LNCaP clone FGC (cell line): ENCODE results near the gene ACADSB.

ENCODE experiments used
- DNase-seq: peaks from one replicate; pipeline ENCODE4 v3.0.0-alpha.2; 2011; ENCODE audit warnings: low read depth
- H3K4me3 ChIP-seq: 2 replicates; pipeline ENCODE4 v1.5.1; 2011; ENCODE audit warnings: mild to moderate bottlenecking, low read depth, low read length, control low read depth
- TF ChIP-seq, protein P1 (sequence below): IDR thresholded peaks from 2 replicates; pipeline ENCODE4 v1.5.1; 2012; ENCODE audit warnings: mild to moderate bottlenecking; ENCODE audit not compliant: control insufficient read depth, insufficient read depth; ENCODE audit errors: extremely low read depth

ACADSB gene

DNA sequence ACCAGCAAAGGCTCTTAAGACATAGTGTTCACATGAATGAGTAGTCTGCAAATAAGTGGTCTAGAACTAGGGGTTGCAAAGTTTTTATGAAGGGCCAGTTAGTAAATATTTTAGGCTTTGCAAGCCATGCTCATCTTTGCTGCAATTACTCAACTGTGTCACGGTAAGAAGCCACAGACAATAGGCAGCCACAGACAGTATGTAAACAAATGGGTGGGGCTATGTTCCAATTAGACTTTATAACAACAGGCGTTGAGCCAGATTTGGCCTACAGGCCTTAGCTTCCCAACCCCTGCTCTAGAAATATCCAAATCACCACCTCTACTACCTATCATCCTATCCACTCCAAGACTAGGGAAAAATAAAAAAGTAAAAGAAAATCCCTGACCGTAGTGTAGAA, 9.5 kb upstream of the ACADSB start:
- H3K4me3 ChIP-seq = no peak overlapping the region
- DNase-seq = no peak
- TF ChIP-seq, protein P1, sequence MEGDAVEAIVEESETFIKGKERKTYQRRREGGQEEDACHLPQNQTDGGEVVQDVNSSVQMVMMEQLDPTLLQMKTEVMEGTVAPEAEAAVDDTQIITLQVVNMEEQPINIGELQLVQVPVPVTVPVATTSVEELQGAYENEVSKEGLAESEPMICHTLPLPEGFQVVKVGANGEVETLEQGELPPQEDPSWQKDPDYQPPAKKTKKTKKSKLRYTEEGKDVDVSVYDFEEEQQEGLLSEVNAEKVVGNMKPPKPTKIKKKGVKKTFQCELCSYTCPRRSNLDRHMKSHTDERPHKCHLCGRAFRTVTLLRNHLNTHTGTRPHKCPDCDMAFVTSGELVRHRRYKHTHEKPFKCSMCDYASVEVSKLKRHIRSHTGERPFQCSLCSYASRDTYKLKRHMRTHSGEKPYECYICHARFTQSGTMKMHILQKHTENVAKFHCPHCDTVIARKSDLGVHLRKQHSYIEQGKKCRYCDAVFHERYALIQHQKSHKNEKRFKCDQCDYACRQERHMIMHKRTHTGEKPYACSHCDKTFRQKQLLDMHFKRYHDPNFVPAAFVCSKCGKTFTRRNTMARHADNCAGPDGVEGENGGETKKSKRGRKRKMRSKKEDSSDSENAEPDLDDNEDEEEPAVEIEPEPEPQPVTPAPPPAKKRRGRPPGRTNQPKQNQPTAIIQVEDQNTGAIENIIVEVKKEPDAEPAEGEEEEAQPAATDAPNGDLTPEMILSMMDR = no peak

DNA sequence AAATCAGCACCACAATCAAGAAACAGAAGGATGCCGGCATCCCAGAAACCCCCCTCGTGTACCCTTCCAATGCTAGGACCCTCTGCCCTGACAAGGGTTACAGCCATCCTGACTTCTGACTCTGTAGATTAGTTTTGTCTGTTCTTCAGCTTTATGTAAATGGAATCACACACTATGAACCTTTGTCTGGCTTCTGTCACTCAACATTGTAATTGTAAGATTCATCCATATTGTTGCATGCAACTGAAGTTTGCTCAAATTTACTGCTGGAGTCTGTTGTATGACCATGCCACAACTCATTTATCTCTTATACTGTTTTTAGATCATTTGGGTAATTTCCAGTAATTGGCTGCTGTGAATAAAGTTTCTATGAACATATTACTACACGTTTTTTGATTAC, 8.7 kb upstream of the ACADSB start:
- H3K4me3 ChIP-seq = no peak overlapping the region
- no peak for DNase-seq
- TF ChIP-seq, protein P1 = no peak

DNA sequence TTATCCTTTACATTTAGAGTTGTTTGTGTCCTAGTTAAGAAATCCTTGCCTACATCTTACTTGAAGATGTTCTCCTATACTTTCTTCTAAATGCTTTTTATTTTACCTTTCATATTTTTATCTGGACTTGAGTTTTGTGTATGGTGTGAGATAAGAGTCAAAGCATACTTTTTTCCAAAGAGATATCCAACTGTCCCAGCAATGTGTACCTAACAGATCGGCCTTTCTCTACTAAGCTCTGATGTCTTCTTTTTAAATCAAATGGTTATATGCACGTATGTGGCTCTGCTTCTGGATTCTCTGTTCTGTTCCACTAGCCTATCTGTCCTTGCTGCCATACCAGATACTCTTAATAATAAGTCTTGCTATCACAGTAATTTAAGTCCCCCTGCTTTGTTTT, 7.4 kb upstream of the ACADSB start:
- TF ChIP-seq, protein P1 = no peak
- DNase-seq = no peak
- no peak overlapping the region for H3K4me3 ChIP-seq

DNA sequence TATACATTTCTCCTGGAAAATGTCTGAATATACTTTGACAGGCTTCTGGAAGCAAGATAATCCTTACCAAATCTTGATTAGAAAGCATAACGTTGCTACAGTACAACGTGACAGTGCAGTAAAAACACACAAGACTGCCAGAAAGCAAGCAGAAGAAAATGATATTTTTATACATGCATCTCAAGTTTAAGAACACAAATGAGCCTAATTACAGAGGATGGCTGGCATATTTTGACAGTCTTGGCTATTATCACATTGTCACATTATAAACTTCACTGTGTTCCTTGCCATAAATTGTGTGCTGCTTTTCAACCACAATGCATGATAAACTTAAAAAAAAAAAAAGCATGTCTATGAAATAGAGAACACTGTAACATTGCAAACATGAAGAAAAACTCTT, 4.5 kb upstream of the ACADSB start:
- DNase-seq = no peak
- TF ChIP-seq, protein P1 = no peak
- no peak overlapping the region for H3K4me3 ChIP-seq

DNA sequence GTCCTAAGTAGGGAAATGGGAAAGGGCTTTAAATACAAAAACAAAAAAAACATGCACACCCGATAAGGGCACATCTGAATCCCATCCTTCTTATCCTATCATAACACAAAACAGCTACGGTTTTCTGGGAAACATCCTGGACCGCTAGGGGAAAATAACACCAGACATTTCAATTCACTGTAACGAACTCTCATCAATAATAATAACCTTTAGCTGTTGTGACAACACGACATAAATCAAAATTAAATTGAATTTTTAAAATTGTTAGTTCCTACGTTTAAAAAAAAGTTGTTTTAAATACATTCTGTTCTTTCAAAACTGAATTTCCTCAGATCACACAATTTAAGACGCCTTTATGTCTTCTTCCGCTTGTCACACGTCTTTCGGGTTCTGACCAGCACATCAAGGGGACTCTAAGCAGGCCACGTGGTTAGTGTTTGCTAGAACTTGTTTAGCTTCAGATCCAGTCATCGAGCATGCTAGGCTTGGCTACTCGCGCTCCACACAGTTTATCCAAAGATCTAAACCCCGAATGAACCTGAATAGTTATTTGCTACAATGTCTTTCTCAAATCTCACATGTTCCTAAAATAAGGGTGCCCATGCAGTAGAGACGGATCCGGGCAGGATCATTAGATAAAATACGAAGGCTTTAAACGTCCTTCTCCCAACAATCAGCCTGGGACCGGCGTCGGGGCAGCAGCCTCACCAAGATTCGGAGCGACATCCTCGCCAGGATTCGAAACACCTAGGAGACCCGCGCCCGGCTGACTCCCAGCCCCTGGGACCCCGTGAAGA, 1.1 kb upstream of the ACADSB start:
- TF ChIP-seq, protein P1 = no peak
- H3K4me3 ChIP-seq = peak overlapping the region; percentile 93
- no peak for DNase-seq

DNA sequence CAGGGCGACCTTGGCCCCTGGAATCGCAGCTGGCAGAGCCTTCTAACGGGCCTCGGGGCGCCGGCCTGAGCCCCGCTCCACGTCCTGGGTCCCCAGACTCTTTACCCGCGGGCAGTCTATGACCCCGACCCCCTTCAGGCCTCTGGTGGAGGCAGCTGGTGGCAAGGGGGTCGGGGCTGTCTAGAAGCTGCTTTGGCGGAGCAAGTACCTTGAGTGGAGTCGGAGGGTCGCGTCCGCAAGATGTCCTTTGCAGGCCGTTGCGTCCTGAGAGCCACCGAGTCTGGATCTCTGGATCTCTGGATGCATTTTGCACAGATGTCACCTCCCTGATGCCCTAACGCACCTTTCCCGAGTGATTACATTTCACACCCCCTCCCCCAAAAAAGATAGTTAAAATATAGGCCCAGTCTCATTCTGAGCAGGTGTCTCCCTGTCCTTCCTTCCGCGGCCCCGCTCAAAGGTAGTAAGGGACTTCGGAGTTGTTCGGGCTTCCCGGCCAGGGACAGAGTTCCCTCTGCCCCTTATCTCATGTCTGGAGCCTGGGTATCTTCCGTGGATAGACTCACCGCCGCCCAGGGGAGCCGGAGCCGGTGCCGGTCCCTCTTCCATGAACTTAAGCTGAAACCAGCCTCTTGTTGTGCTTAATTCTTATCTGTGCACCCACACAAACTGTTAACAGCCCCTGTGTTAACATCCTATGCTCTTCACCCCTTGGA, 457 bp downstream of the ACADSB start:
- peak overlapping the region; percentile 93 for H3K4me3 ChIP-seq
- TF ChIP-seq, protein P1 = no peak
- DNase-seq = no peak

DNA sequence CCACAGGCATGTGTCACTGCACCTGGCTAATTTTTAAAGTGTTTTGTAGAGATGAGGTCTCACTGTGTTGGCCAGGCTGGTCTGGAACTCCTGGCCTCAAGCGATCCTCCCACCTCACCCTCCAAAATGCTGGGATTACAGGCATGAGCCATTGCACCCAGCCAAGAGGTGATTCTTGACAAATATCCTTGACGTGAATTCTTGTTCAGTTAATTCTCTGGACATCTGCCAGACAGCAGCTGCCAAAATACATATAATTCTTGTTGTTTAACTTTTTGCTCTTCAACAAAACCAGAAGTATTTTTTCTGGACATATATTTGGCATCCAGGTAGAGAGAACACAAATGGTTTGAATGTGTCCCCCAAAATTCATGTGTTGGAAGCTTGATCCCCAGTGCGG, 3.2 kb downstream of the ACADSB start:
- TF ChIP-seq, protein P1 = no peak
- no peak overlapping the region for H3K4me3 ChIP-seq

More for the DNA sequence above, 3.2 kb downstream of the ACADSB start:
- DNase-seq = peak; percentile 74
